Ectodermal cell (in vitro differentiated cells): ENCODE results near the gene TMEM97.

Source experiments
- H3K27ac ChIP-seq: 2 replicates; pipeline ENCODE4 v1.7.0; 2013; ENCODE audit warnings: mild to moderate bottlenecking, low read depth, low read length; ENCODE audit not compliant: insufficient read depth, poor library complexity, severe bottlenecking
- H3K27me3 ChIP-seq: 2 replicates; pipeline ENCODE4 v1.7.0; 2013; ENCODE audit warnings: mild to moderate bottlenecking, low read length; ENCODE audit not compliant: insufficient read depth, control insufficient read depth, poor library complexity, severe bottlenecking
- H3K36me3 ChIP-seq: one replicate; pipeline ENCODE4 v1.7.0; 2013; ENCODE audit warnings: low read length; ENCODE audit not compliant: control insufficient read depth, insufficient read depth
- H3K4me1 ChIP-seq: one replicate; pipeline ENCODE4 v1.7.0; 2013; ENCODE audit warnings: low read length; ENCODE audit not compliant: control insufficient read depth, insufficient read depth
- H3K4me3 ChIP-seq: 2 replicates; pipeline ENCODE4 v1.7.0; 2013; ENCODE audit warnings: low read depth, low read length, control low read depth; ENCODE audit not compliant: insufficient read depth
- H3K9me3 ChIP-seq: 2 replicates; pipeline ENCODE4 v1.7.0; 2013; ENCODE audit warnings: mild to moderate bottlenecking, low read length, moderate library complexity; ENCODE audit not compliant: control insufficient read depth
- WGBS, 2 experiments: methylation state at CpG; one replicate each; pipeline ENCODE4 v1.1.7; 2013; ENCODE audit warnings: missing lambda C conversion rate in 2 of 2; 5-methylcytosine and 5-hydroxymethylcytosine counted together

Gene TMEM97

DNA sequence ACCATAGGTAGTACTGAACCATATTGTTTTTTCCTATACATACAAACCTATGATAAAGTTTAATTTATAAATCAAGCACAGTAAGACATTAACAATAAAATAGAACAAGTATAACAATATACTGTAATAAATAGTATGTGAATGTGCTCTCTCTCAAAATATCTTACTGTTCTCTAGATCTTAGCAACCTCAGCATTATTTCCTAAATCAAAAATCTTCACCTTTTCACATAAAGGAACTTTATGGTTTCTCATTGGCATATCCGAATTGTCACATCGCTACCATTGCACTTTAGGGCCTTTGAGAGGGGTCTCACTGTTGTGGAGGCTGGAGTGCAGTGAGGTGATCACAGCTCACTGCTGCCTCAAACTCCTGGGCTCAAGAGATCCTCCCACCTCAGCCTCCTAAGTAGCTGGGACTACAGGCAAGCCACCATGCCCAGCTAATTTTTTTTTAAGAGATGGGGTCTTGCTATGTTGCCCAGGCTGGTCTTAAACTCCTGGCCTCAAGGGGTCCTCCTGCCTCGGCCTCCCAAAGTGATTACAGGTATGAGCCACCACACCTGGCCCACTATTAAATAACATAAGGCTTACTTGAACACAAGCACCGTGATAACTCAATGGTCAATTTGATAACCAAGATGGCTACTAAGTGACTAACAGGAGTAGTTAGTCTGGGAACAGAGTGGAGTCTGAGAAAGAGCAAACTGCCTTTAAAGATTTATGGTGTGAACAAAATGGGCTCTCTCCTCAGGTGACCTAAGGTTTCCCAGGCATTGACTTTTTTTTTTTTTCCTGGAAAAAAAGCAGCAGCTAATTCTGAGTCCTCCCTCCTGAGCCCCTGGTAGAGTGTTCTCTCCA lies 2.9 kb upstream of the TMEM97 start:
- peaks cover 13% of the 10 kb centered on the region for H3K4me1 ChIP-seq
- no peaks in the 10 kb centered on the region for H3K27me3 ChIP-seq
- no peaks in the 10 kb centered on the region for H3K36me3 ChIP-seq
- 89 to 92% methylated on average over 4 of the region's 4 CpGs for WGBS, 2 experiments
- no peak overlapping the region for H3K4me3 ChIP-seq
- no peaks in the 10 kb centered on the region for H3K9me3 ChIP-seq
- no peak overlapping the region for H3K27ac ChIP-seq

GRCh38 chr17:28317099-28317965 lies 1.7 kb upstream of the TMEM97 start:
- no peak overlapping the region for H3K27ac ChIP-seq
- H3K4me1 ChIP-seq, result peaks cover 17% of the 10 kb centered on the region
- peak overlapping the region; percentile 95 for H3K4me3 ChIP-seq
- H3K36me3 ChIP-seq, result no peaks in the 10 kb centered on the region
- H3K9me3 ChIP-seq, result no peaks in the 10 kb centered on the region
- no peaks in the 10 kb centered on the region for H3K27me3 ChIP-seq
- WGBS, 2 experiments, result 74 to 76% methylated on average over 21 of the region's 21 CpGs

- Histone ChIP-seq H3K27me3 (no peaks in the 10 kb centered on the region), H3K4me3 (peak overlapping the region; percentile 95), H3K4me1 (peaks cover 17% of the 10 kb centered on the region), H3K36me3 (no peaks in the 10 kb centered on the region), H3K9me3 (no peaks in the 10 kb centered on the region), H3K27ac (peak overlapping the region; percentile 36)
- 5% methylated on average over 40 of the region's 40 CpGs for WGBS, 2 experiments
Observed at GRCh38 chr17:28317966-28318758, 838 bp upstream of the TMEM97 start.

GRCh38 chr17:28319598-28319935 lies 567 bp downstream of the TMEM97 start:
- H3K4me3 ChIP-seq, result peak overlapping the region; percentile 95
- no peaks in the 10 kb centered on the region for H3K27me3 ChIP-seq
- no peaks in the 10 kb centered on the region for H3K36me3 ChIP-seq
- 1% methylated on average over 7 of the region's 7 CpGs for WGBS, 2 experiments
- H3K4me1 ChIP-seq, result peaks cover 17% of the 10 kb centered on the region
- H3K9me3 ChIP-seq, result no peaks in the 10 kb centered on the region
- peak overlapping the region; percentile 77 for H3K27ac ChIP-seq

DNA sequence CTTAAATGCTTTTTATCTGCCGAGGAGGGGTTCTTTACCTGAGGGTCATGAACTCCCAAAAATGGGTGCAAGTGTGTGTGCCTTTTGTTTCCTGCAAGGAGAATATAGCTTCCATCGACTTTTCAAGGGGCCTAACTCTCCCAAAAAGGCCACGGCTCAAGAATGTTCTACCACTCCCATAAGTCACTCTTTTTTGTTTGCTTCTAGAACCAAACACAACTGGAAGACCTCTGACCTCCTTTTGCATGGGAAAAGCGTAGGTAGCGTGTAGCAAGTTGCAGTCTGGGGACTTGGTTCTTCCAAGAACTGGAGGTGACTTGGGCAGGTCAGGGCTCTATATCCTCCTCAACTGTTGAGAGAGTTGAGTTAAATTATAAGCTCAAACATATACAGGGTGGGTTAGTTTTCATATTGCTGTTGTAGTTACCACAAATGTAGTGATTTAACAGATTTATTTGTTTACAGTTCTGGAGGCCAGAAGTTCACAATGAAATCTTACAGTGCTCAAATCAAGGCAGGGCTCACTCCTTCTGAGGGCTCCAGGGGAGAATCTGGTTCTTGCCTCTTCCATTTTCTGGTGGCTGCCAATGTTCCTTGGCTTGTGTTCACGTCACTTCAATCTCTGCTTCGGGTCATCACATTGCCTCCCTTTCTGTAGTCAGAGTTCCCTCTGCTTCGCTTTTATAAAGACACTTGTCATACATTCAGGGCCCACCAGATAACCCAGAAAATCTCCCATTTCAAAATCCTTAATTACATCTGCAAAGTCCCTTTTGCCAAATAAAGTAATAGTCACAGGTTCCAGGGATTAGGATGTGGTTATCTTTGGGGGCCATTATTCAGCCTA lies 1.4 kb downstream of the TMEM97 start:
- Histone ChIP-seq H3K27me3 (no peaks in the 10 kb centered on the region), H3K4me1 (peaks cover 17% of the 10 kb centered on the region), H3K9me3 (no peaks in the 10 kb centered on the region), H3K36me3 (no peaks in the 10 kb centered on the region), H3K4me3 (peak overlapping the region; percentile 95), H3K27ac (no peak overlapping the region)
- WGBS, 2 experiments, result 64 to 70% methylated on average over 8 of the region's 8 CpGs

DNA sequence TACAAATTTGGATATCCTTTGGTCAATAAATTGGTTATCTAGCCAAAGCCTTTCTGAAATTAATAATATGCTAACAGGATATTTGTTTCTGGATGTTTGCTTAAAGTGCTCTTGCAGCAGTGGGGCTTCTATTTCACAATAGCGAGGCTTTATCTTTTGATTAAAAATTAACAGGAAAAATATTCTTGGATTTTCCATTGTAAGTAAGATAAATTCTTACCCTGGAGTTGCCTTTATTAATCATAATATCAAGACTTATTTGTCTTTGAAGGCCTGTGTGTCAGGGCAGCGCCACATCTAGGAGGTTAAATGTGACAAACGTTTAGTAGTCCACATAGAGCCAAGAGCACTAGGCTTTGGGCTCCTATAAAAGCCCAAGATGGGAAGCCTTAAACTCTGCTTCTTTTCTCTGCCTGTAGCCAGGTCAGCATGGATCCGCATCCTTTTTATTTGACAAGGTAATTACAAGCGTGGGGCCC lies 5.3 kb downstream of the TMEM97 start:
- Histone ChIP-seq H3K4me3 (no peak overlapping the region), H3K9me3 (no peaks in the 10 kb centered on the region), H3K27ac (no peak overlapping the region), H3K36me3 (peaks cover 17% of the 10 kb centered on the region), H3K27me3 (no peaks in the 10 kb centered on the region), H3K4me1 (peaks cover 21% of the 10 kb centered on the region)
- WGBS, 2 experiments, result 91 to 92% methylated on average over 4 to 5 of the region's 5 CpGs

DNA sequence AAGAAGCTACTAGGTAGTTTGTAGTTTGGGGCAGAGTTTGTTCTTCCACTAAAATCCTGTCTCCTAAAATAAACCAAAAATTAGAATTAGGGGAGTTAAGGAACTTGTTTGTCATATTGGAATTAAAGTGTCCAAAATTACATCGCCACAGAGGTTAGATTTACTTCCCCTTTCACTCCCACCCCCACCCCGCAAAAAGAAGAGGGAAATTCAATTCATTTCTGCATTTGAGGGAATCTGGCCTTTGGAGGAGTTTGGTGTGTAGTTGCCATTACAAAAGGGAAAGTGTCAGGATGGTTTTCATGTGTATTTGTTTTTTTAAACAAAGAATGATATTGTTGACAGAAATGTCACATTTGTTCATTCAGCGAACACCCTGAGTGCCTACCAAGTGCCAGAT lies 5.8 kb downstream of the TMEM97 start:
- Histone ChIP-seq H3K27me3 (no peaks in the 10 kb centered on the region), H3K9me3 (no peaks in the 10 kb centered on the region), H3K36me3 (peaks cover 18% of the 10 kb centered on the region), H3K4me3 (no peak overlapping the region), H3K4me1 (peaks cover 21% of the 10 kb centered on the region), H3K27ac (no peak overlapping the region)
- 99 to 100% methylated on average over 1 to 2 of the region's 3 CpGs for WGBS, 2 experiments

DNA sequence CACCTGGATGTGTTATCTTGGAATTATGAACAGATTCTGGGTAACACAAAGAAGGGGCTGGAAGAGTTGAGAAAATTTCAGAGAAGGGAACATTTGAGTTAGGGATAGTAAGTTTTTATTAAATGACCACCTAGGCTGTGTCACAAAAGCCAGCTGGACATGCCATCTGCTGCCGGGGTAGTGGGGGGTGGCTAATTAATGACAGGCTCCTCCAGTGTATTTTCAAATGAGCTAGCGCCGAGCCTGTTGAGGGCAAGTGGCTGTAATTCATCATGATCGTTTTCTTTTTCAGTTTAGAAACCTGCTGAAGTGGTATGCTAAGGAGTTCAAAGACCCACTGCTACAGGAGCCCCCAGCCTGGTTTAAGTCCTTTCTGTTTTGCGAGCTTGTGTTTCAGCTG lies 6.2 kb downstream of the TMEM97 start:
- H3K4me1 ChIP-seq, result peaks cover 21% of the 10 kb centered on the region
- no peaks in the 10 kb centered on the region for H3K9me3 ChIP-seq
- H3K27me3 ChIP-seq, result no peaks in the 10 kb centered on the region
- H3K27ac ChIP-seq, result no peak overlapping the region
- peaks cover 18% of the 10 kb centered on the region for H3K36me3 ChIP-seq
- no peak overlapping the region for H3K4me3 ChIP-seq
- 87 to 91% methylated on average over 5 of the region's 5 CpGs for WGBS, 2 experiments

GRCh38 chr17:28326114-28326513 lies 7.1 kb downstream of the TMEM97 start:
- Histone ChIP-seq H3K9me3 (no peaks in the 10 kb centered on the region), H3K27me3 (no peaks in the 10 kb centered on the region), H3K4me1 (peaks cover 21% of the 10 kb centered on the region), H3K4me3 (no peak overlapping the region), H3K36me3 (peaks cover 18% of the 10 kb centered on the region), H3K27ac (no peak overlapping the region)
- WGBS, 2 experiments, result 94 to 95% methylated on average over 7 of the region's 7 CpGs
